HL-60 (cell line): Measurements from ENCODE around the gene TENM3.

ENCODE experiments used
- CTCF ChIP-seq: IDR thresholded peaks from one replicate; pipeline ENCODE4 v1.5.1; 2011; ENCODE audit warnings: low read length, control low read depth, inconsistent platforms; ENCODE audit not compliant: insufficient read depth
- POLR2AphosphoS5 ChIP-seq: IDR thresholded peaks from 2 replicates; pipeline ENCODE4 v1.6.1; 2012; ENCODE audit warnings: low read depth
- SPI1 ChIP-seq: IDR thresholded peaks from 2 replicates; pipeline ENCODE4 v1.6.1; 2012; ENCODE audit warnings: low read depth, mild to moderate bottlenecking, borderline replicate concordance
- TF ChIP-seq, protein P1 (sequence below): IDR thresholded peaks from 2 replicates; pipeline ENCODE4 v1.6.1; 2012; ENCODE audit warnings: low read depth; ENCODE audit not compliant: insufficient replicate concordance

- TF ChIP-seq CTCF (no peak), SPI1 (no peak), POLR2AphosphoS5 (no peak)
- TF ChIP-seq, protein P1, sequence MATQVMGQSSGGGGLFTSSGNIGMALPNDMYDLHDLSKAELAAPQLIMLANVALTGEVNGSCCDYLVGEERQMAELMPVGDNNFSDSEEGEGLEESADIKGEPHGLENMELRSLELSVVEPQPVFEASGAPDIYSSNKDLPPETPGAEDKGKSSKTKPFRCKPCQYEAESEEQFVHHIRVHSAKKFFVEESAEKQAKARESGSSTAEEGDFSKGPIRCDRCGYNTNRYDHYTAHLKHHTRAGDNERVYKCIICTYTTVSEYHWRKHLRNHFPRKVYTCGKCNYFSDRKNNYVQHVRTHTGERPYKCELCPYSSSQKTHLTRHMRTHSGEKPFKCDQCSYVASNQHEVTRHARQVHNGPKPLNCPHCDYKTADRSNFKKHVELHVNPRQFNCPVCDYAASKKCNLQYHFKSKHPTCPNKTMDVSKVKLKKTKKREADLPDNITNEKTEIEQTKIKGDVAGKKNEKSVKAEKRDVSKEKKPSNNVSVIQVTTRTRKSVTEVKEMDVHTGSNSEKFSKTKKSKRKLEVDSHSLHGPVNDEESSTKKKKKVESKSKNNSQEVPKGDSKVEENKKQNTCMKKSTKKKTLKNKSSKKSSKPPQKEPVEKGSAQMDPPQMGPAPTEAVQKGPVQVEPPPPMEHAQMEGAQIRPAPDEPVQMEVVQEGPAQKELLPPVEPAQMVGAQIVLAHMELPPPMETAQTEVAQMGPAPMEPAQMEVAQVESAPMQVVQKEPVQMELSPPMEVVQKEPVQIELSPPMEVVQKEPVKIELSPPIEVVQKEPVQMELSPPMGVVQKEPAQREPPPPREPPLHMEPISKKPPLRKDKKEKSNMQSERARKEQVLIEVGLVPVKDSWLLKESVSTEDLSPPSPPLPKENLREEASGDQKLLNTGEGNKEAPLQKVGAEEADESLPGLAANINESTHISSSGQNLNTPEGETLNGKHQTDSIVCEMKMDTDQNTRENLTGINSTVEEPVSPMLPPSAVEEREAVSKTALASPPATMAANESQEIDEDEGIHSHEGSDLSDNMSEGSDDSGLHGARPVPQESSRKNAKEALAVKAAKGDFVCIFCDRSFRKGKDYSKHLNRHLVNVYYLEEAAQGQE, result no peak
These were observed 361.0 kb downstream of the TENM3 start for GRCh38 chr4:182604161-182604622.
